ELF-1 (cell line): ENCODE measurements around the gene ZNF429.
A peak's percentile ranks its signal among the peaks of the same experiment; 100 is the strongest.
"Not testable (repeated sequence)": the region's sequence is repeated elsewhere in the genome, so short reads cannot be mapped to it uniquely, and the experiment has no call there.

Source experiments
- DNase-seq: peaks from one replicate; pipeline ENCODE4 v3.0.0-alpha.2; 2016; ENCODE audit warnings: low read depth, low spot score

ZNF429 gene

DNA sequence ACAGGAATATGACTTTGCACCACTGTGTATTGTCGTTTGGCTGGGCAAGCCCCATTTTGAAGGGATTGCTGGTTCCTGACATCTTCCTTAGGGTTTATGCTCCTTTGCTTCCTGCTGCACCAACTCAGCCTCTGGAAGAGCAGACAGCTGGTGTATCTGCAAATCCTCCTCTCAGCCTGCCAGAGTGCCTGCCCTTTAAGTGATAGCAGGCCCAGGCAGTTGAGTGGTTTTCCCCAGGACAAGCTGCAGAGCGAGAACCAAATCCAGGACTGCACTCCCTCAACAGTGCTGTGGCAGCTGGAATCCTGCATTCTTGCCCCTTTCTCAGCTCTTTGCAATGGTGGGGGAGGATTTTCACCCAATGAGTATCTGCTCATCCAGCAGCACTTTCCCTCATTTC lies 85.5 kb downstream of the ZNF429 start:
- DNase-seq: no peak

DNA sequence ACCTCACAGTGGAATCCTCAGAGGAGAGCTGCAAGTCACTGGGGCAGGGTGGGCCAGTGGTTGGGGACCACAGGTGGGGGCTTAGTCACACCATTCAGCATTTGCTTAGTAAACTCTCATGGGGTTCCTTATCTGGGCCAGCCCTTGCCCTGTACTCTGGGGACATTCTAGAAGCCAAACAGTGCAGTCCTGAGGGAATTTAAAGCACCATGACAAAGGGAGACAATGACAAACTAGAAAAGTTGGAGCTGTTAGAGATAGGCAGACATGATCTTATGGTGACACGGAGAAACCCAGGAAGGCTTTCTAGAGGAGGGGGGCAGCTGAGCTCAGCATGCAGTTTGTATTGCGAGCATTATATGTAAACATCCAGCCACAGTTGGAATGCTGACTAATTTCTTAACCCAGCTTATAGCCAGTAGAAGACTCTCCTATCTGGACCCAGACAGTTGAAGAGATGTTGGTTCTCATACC lies 87.6 kb downstream of the ZNF429 start:
- DNase-seq: no peak

DNA sequence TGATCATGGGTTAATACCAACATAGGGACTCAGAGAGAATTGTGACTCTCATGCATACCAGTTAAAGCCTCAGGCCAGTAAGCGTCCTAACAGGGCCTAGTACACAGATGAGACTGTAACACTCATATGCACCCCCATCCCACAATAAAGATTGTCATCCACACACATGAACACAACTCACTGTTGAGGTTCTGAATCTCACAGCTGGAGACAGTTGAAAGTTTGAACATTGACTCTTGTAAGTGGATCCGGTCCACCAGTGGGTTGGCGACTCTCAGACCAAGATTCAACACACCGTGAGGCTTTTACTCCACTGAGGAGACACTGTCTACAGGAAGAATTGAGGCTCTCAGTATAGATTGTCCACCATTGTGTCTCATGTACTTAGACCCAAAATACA lies 88.1 kb downstream of the ZNF429 start:
- DNase-seq: no peak

DNA sequence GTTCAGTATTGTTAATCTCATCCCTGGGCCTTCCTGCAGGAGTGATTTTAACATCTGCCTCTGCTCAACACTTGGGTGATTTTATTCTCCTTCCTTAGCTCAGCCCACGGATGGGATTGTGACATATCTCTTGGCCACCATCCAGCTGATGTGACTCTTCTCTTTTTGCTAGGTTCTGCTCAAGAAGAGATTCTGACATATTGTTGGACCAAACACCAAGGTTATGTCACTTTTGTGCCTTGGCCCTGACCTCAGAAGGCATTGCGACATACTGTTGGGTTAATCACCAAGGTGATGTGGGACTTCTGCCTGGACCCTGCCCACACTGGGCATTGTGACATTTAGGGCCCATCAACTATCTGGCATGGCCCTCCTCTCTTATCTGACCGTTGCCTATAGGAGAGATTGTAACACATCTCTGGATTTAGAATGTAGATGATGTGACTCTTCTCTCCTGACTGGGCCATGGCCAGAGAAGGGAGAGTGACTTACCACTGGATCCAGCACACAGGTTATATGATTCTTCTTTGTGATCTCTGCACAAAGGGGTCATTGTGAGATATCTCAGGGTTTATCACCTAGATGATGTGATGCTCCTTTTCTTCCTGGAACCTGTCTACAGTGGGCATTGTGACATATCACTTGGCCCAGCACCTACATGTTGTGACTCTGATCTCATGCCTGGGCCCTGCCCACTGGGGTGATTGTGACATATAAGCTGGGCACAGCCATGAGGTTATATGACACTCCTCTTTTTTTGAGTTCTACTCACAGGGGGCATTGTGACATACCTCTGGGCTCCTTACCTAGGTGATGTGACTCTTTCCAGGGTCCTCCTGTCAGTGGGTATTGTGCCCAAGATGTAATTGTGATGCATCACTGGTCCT lies 88.8 kb downstream of the ZNF429 start:
- DNase-seq: no peak

DNA sequence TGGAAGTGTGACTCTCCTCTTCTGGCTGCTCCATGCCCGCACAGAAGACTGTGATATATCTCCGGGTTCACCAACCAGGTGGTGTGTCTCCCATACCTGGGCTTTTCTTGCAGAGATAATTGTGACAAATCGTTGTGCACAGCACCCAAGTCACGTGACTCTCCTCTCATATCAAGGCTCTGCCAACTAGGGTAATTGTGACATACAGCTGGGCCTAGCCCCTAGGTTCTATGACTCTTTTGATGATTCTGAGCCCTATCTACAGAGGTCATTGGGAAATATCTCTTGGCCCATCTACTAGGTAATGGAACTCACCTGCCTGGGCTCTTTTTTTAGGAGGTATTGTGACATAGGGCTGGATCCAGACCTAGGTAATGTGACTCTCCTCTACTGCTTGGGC lies 89.8 kb downstream of the ZNF429 start:
- no peak for DNase-seq

DNA sequence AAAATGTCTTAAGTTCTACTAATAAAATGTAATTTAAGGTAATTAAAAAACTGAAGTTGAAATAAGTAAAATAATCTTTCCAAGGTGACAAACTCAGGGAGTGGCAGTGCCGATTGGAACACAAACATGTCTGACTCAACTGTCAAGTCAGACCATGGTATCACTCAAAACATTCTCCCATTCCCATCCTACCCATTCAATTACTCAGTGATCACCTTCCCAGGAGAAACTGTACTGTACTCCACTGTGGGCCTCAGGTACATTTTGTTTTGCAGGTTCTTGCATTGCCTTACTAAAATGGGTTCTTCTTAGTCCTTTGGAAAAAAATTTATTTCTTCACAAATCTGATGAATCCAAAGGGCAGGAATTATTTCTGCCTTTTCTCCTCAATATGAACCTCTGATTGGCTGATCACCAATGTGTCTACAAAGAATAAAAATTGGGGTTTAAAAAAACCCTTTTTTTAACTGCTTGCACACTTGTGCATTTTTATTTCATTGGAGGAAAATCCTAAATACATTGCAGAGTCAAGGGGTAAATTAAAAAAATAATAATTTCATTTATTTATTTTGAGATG lies 96.8 kb downstream of the ZNF429 start:
- no peak for DNase-seq

DNA sequence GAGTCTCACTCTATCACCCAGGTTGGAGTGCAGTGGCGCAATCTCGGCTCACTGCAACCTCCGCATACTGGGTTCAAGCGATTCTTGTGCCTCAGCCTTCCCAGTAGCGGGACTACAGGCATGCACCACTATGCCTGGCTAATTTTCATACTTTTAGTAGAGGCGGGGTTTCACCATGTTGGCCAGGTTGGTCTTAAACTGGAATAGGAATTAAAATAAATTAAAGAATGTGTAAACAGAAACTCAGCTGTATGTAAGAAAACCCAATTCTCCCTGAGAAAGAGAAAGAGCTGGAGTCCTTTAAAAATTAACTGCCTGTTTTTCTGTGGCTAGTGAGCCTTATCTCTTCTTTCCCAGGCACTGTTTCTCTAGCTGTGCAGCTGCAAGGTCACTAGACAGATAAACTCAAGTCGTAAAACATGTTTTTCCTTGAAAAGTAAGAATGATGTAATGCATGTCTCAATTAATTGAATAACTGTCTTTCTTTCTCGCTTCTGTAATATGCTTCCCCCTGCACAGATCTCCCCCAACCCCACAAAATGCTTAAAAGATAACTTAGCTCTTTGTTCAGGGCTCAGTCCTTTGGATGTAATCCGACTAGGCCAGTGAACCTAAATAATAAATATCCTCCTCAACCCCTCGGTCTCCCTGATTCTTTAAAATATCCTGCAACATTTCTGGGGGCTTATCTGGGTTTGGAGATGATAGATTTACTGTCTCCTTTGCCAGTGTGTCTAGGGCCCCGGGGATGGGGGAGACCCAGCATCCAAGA lies 97.4 kb downstream of the ZNF429 start:
- not testable (repeated sequence) for DNase-seq

DNA sequence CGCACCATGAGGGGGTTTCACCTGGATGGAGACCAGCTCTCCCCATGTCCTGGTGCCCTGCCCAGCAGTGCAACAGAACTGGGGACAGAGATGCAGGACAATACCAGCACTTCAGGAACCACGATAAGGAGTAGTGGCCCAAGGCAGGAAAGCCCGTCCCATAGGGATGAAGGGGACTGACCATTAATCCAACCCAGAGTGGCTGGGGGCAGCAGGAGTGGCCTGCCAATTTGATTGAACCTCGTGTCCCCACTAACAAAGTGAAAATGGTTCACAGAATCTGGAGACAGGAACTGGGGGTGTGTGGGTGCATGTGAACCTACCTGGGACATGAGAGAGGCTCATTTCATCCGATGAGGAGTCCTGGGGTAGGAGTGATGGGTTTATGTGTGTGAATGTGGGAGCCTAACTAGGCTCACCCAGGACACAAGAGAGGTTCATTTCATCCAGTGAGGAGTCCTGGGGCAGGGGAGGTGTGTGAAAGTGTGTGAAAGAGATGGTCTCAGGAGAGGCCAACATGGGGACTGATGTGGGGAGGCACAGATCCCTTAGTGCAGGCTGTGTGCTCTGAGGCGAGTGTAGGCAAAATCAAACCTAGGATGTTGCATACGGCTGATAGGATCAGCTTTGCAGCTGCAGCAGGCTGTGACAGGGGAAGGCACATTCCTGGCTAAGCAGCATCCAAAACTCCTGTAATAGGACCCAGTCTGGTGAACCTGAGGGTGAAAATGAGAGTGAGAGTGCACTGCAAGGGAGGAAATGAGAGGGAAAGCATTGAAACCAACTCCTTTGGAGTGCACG lies 98.2 kb downstream of the ZNF429 start:
- no peak for DNase-seq

DNA sequence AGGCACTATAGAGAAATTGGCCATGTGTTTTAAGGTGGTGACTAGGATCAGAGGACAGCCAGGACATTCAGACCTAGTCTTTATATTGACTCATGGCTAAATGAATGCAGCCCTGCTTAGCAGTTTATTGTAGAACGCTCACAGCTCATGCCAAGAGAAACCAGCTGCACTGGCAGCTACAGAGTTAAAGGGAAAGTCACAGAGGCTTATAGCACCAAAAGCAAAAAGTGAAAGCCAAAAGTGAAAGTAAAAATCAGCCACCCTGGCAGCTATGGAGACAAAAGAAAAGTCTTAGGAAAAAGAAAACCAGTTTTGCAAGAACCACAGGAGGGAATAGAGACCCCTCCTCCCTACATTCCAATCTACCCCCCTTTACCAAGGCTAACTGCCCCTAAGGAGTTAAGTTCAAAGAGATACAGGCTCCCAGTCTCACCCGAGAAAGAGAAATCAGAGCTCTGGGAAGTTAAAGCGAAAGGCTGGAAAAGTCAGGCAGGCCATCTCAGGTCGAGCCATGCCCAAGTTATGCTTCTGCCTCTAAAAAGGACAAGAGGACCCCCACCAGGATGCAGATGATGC lies 99.0 kb downstream of the ZNF429 start:
- DNase-seq: peak; percentile 34
